ENCODE results near the gene ATP6V1C2. TPM values are rescaled to one million over a fixed set of nuclear protein-coding genes. Genes with fewer than 3 reads are reported as not detected.

The ATP6V1C2 gene
- total RNA-seq, 1 donor from 2014 or later = 0.14 TPM

GRCh38 chr2:10707831-10708230 lies 13.6 kb upstream of the ATP6V1C2 start:
- TF ChIP-seq, protein P1, sequence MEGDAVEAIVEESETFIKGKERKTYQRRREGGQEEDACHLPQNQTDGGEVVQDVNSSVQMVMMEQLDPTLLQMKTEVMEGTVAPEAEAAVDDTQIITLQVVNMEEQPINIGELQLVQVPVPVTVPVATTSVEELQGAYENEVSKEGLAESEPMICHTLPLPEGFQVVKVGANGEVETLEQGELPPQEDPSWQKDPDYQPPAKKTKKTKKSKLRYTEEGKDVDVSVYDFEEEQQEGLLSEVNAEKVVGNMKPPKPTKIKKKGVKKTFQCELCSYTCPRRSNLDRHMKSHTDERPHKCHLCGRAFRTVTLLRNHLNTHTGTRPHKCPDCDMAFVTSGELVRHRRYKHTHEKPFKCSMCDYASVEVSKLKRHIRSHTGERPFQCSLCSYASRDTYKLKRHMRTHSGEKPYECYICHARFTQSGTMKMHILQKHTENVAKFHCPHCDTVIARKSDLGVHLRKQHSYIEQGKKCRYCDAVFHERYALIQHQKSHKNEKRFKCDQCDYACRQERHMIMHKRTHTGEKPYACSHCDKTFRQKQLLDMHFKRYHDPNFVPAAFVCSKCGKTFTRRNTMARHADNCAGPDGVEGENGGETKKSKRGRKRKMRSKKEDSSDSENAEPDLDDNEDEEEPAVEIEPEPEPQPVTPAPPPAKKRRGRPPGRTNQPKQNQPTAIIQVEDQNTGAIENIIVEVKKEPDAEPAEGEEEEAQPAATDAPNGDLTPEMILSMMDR (IDR thresholded peaks at IDR 0.05; ENCODE audit: insufficient read depth, low read depth, low read length) = no peak
- no peak for TF ChIP-seq EZH2 (IDR thresholded peaks at IDR 0.05; ENCODE audit: insufficient read depth, low read length)

GRCh38 chr2:10709290-10709939 lies 12.0 kb upstream of the ATP6V1C2 start:
- H4K20me1 ChIP-seq (ENCODE audit: insufficient read depth, low read length) = no peaks in the 10 kb centered on the region
- no peak overlapping the region for H3K4me3 ChIP-seq (ENCODE audit: insufficient read depth, low read depth, low read length)
- Mint-ChIP-seq H3K27me3 (ENCODE audit: low read depth, unreplicated experiment) (peaks cover 55% of the 10 kb centered on the region), H3K9me3 (ENCODE audit: unreplicated experiment) (peaks cover 3% of the 10 kb centered on the region), H3K36me3 (ENCODE audit: low read depth, unreplicated experiment) (no peaks in the 10 kb centered on the region), H3K27ac (ENCODE audit: unreplicated experiment) (no peak overlapping the region), H3K4me1 (ENCODE audit: low read depth, unreplicated experiment) (no peaks in the 10 kb centered on the region), H3K4me3 (ENCODE audit: unreplicated experiment) (no peak overlapping the region)
- no peak overlapping the region for H2AFZ ChIP-seq (ENCODE audit: low read depth, low read length)
- H3K4me2 ChIP-seq (ENCODE audit: low read length) = no peak overlapping the region
- no peaks in the 10 kb centered on the region for H3K36me3 ChIP-seq (ENCODE audit: insufficient read depth, low read length)
- no peaks in the 10 kb centered on the region for H3K9me3 ChIP-seq (ENCODE audit: insufficient read depth, low read depth, low read length)
- H3K79me2 ChIP-seq (ENCODE audit: insufficient read depth, low read length) = no peaks in the 10 kb centered on the region
- DNase-seq (ENCODE audit: low read depth) (no peak), FAIRE-seq (no peak)
- no peak overlapping the region for H3K27ac ChIP-seq (ENCODE audit: low read depth, low read length)
- TF ChIP-seq EZH2 (IDR thresholded peaks at IDR 0.05; ENCODE audit: insufficient read depth, low read length) = no peak
- TF ChIP-seq, protein P1 (IDR thresholded peaks at IDR 0.05; ENCODE audit: insufficient read depth, low read depth, low read length) = peak; percentile 15
- peaks cover 6% of the 10 kb centered on the region for H3K27me3 ChIP-seq (ENCODE audit: insufficient read depth, low read length)
- no peak overlapping the region for H3K9ac ChIP-seq (ENCODE audit: low read length)
- H3K4me1 ChIP-seq (ENCODE audit: insufficient read depth, low read length) = no peaks in the 10 kb centered on the region

More at GRCh38 chr2:10707831-10708230, 13.6 kb upstream of the ATP6V1C2 start:
- H3K4me2 ChIP-seq (ENCODE audit: low read length) = no peak overlapping the region
- Mint-ChIP-seq H3K27me3 (ENCODE audit: low read depth, unreplicated experiment) (peaks cover 50% of the 10 kb centered on the region), H3K27ac (ENCODE audit: unreplicated experiment) (no peak overlapping the region), H3K4me3 (ENCODE audit: unreplicated experiment) (no peak overlapping the region), H3K4me1 (ENCODE audit: low read depth, unreplicated experiment) (no peaks in the 10 kb centered on the region), H3K9me3 (ENCODE audit: unreplicated experiment) (peaks cover 3% of the 10 kb centered on the region), H3K36me3 (ENCODE audit: low read depth, unreplicated experiment) (no peaks in the 10 kb centered on the region)
- H3K79me2 ChIP-seq (ENCODE audit: insufficient read depth, low read length) = no peaks in the 10 kb centered on the region
- no peak overlapping the region for H3K9ac ChIP-seq (ENCODE audit: low read length)
- H3K36me3 ChIP-seq (ENCODE audit: insufficient read depth, low read length) = no peaks in the 10 kb centered on the region
- peaks cover 6% of the 10 kb centered on the region for H3K27me3 ChIP-seq (ENCODE audit: insufficient read depth, low read length)
- H3K4me3 ChIP-seq (ENCODE audit: insufficient read depth, low read depth, low read length) = no peak overlapping the region
- no peak overlapping the region for H2AFZ ChIP-seq (ENCODE audit: low read depth, low read length)
- FAIRE-seq (no peak), DNase-seq (ENCODE audit: low read depth) (no peak)
- no peaks in the 10 kb centered on the region for H4K20me1 ChIP-seq (ENCODE audit: insufficient read depth, low read length)
- H3K4me1 ChIP-seq (ENCODE audit: insufficient read depth, low read length) = no peaks in the 10 kb centered on the region
- no peak overlapping the region for H3K27ac ChIP-seq (ENCODE audit: low read depth, low read length)
- no peaks in the 10 kb centered on the region for H3K9me3 ChIP-seq (ENCODE audit: insufficient read depth, low read depth, low read length)

DNA sequence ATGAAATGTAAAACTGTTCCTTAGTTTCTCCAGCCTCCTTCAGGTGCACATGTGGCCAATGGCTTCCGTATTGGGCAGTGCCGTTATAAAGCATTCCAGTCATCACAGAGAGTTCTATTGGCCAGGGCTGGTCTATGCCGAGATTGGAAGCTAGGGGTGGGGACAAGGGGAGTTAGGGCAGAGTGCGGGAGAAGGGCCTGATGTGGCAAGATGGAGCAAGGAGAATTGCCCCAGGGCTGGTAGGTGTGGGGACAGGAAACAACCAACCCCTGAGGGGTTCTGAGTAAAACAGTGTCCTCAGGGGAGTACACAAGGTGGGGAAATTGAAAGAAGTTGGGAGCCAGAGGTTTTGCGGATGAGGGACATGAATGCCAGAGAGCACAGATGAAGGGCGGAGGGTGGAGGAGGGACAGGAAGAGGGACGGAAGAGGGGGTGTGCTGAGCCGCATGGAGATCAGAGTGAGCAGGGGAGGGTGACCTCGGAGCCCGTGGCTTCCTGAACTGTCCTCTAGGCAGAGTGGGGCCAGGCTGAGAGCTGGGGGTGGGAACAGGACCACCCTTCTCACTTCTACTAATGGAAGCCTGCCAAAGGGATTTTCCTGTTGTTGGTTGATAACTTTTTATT lies 9.1 kb upstream of the ATP6V1C2 start:
- Histone ChIP-seq H3K4me1 (ENCODE audit: insufficient read depth, low read length) (peaks cover 2% of the 10 kb centered on the region), H3K36me3 (ENCODE audit: insufficient read depth, low read length) (no peaks in the 10 kb centered on the region), H3K4me3 (ENCODE audit: insufficient read depth, low read depth, low read length) (no peak overlapping the region), H3K79me2 (ENCODE audit: insufficient read depth, low read length) (no peaks in the 10 kb centered on the region), H2AFZ (ENCODE audit: low read depth, low read length) (no peak overlapping the region), H3K27me3 (ENCODE audit: insufficient read depth, low read length) (peaks cover 10% of the 10 kb centered on the region), H4K20me1 (ENCODE audit: insufficient read depth, low read length) (no peaks in the 10 kb centered on the region), H3K4me2 (ENCODE audit: low read length) (no peak overlapping the region), H3K9ac (ENCODE audit: low read length) (no peak overlapping the region), H3K27ac (ENCODE audit: low read depth, low read length) (no peak overlapping the region), H3K9me3 (ENCODE audit: insufficient read depth, low read depth, low read length) (no peaks in the 10 kb centered on the region)
- FAIRE-seq (no peak), DNase-seq (ENCODE audit: low read depth) (no peak)
- Mint-ChIP-seq H3K9me3 (ENCODE audit: unreplicated experiment) (no peaks in the 10 kb centered on the region), H3K4me3 (ENCODE audit: unreplicated experiment) (no peak overlapping the region), H3K4me1 (ENCODE audit: low read depth, unreplicated experiment) (peaks cover 2% of the 10 kb centered on the region), H3K27me3 (ENCODE audit: low read depth, unreplicated experiment) (peaks cover 44% of the 10 kb centered on the region), H3K36me3 (ENCODE audit: low read depth, unreplicated experiment) (no peaks in the 10 kb centered on the region), H3K27ac (ENCODE audit: unreplicated experiment) (no peak overlapping the region)
- TF ChIP-seq, protein P1 (IDR thresholded peaks at IDR 0.05; ENCODE audit: insufficient read depth, low read depth, low read length) = no peak
- no peak for TF ChIP-seq EZH2 (IDR thresholded peaks at IDR 0.05; ENCODE audit: insufficient read depth, low read length)
